Measurements from ENCODE around the gene GARNL3.

GARNL3 gene

GRCh38 chr9:127349483-127350113 lies 85.0 kb downstream of the GARNL3 start:
- DNase-seq (ENCODE audit: low read depth): no peak

GRCh38 chr9:127351182-127352166 lies 86.9 kb downstream of the GARNL3 start:
- no peak for DNase-seq (ENCODE audit: low read depth)

- no peak for DNase-seq (ENCODE audit: low read depth)
These were observed 89.3 kb downstream of the GARNL3 start for GRCh38 chr9:127353882-127354281.

- no peak for DNase-seq (ENCODE audit: low read depth)
These were observed 92.3 kb downstream of the GARNL3 start for GRCh38 chr9:127356906-127357305.

GRCh38 chr9:127358023-127358535 lies 93.5 kb downstream of the GARNL3 start:
- DNase-seq (ENCODE audit: low read depth): no peak

GRCh38 chr9:127358770-127359169 lies 94.2 kb downstream of the GARNL3 start:
- DNase-seq (ENCODE audit: low read depth): no peak

- DNase-seq (ENCODE audit: low read depth): no peak
These were observed 95.7 kb downstream of the GARNL3 start for GRCh38 chr9:127360250-127360649.

- no peak for DNase-seq (ENCODE audit: low read depth)
These were observed 96.3 kb downstream of the GARNL3 start for GRCh38 chr9:127360829-127361228.

- no peak for DNase-seq (ENCODE audit: low read depth)
These were observed 97.0 kb downstream of the GARNL3 start for GRCh38 chr9:127361561-127361960.

GRCh38 chr9:127362829-127363228 lies 98.3 kb downstream of the GARNL3 start:
- no peak for DNase-seq (ENCODE audit: low read depth)

- no peak for DNase-seq (ENCODE audit: low read depth)
These were observed 100.9 kb downstream of the GARNL3 start for GRCh38 chr9:127365461-127365860.

- no peak for DNase-seq (ENCODE audit: low read depth)
These were observed 102.0 kb downstream of the GARNL3 start for GRCh38 chr9:127366594-127366993.

GRCh38 chr9:127368852-127369402 lies 104.4 kb downstream of the GARNL3 start:
- DNase-seq (ENCODE audit: low read depth): no peak

GRCh38 chr9:127369428-127369827 lies 104.9 kb downstream of the GARNL3 start:
- no peak for DNase-seq (ENCODE audit: low read depth)

GRCh38 chr9:127370147-127370579 lies 105.6 kb downstream of the GARNL3 start:
- no peak for DNase-seq (ENCODE audit: low read depth)

GRCh38 chr9:127370672-127371648 lies 106.4 kb downstream of the GARNL3 start:
- DNase-seq (ENCODE audit: low read depth): no peak

- no peak for DNase-seq (ENCODE audit: low read depth)
These were observed 115.9 kb downstream of the GARNL3 start for GRCh38 chr9:127380479-127380878.

GRCh38 chr9:127382541-127382940 lies 118.0 kb downstream of the GARNL3 start:
- DNase-seq (ENCODE audit: low read depth): no peak

GRCh38 chr9:127384016-127384730 lies 119.6 kb downstream of the GARNL3 start:
- no peak for DNase-seq (ENCODE audit: low read depth)

- no peak for DNase-seq (ENCODE audit: low read depth)
These were observed 120.3 kb downstream of the GARNL3 start for GRCh38 chr9:127384901-127385300.

GRCh38 chr9:127386249-127386648 lies 121.7 kb downstream of the GARNL3 start:
- no peak for DNase-seq (ENCODE audit: low read depth)
